GM12892 (cell line): ENCODE results near the gene ASTN2.

ENCODE experiments used
- POLR2A ChIP-seq: IDR thresholded peaks from 2 replicates; pipeline ENCODE4 v1.6.1; 2011; ENCODE audit warnings: low read depth, low read length, control low read depth
- POLR2AphosphoS5 ChIP-seq: IDR thresholded peaks from 2 replicates; pipeline ENCODE4 v1.6.1; 2011; ENCODE audit warnings: low read depth, low read length, control low read depth
- TAF1 ChIP-seq: IDR thresholded peaks from 2 replicates; pipeline ENCODE4 v1.6.1; 2011; ENCODE audit warnings: low read depth, mild to moderate bottlenecking, control low read depth, low read length, borderline replicate concordance

GRCh38 chr9:117008461-117008860, 406.4 kb downstream of the ASTN2 start:
- TF ChIP-seq POLR2AphosphoS5: no peak
- no peak for TF ChIP-seq POLR2A
- TF ChIP-seq TAF1: no peak
